Omental fat pad (tissue), 4 donors: Measurements from ENCODE around the gene YARS1. TPM values are rescaled to one million over a fixed set of nuclear protein-coding genes. Genes with fewer than 3 reads are reported as not detected.

Experiments used
- ATAC-seq: fragments of 150-250 bp; one replicate; pipeline ENCODE4 v1.9.1; 2016; ENCODE audit warnings: mild to moderate bottlenecking, moderate library complexity; ENCODE audit not compliant: low FRiP score
- DNase-seq: peaks from one replicate; pipeline ENCODE4 v3.0.0-alpha.2; 2019; ENCODE audit warnings: low spot score
- CTCF ChIP-seq, 3 donors: fragments of 450-650 bp; IDR thresholded peaks; one replicate each; pipeline ENCODE4 v1.5.1; 2016 to 2017; ENCODE audit warnings: antibody characterized with exemption in 3 of 3, mild to moderate bottlenecking in 3 of 3, moderate library complexity in 2 of 3
- total RNA-seq, 4 donors: library from RNA; depleted of rRNA; stranded (reverse); fragments of >200 nt; gene quantifications; one replicate each; pipeline ENCODE4 v1.1.0, GENCODE V29; 2016

YARS1 gene
- total RNA-seq, 4 donors from 2014 or later: 59.1 to 124 (median 62.6) TPM

- DNase-seq (peak; percentile 67), ATAC-seq (peak; percentile 79)
- no peak for TF ChIP-seq CTCF (IDR thresholded peaks at IDR 0.05)
These were observed 57.0 kb downstream of the YARS1 start for GRCh38 chr1:32759997-32760623.

DNA sequence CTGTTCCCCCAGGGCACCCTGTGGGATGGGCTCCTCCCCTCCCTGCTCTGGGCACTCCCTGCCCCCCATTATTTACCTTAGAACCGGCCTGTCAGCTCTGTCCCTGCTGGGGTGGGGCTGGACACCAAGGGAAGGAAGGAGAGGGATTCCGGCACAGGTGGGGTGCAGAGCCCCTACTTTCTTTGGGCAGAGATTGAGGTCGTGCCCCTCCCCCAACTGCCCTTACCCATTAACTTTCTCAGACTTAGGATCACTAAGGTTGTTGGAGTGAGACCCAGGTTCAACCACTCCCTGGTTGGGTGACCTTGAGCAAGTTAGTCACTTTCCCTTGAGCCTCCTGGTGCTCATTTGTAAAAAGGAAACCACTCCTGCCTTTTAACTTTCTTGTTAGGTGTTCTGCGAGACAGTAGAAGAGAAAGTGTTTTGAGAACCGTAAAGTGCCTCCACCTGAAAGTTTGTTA is 57.6 kb downstream of the YARS1 start:
- TF ChIP-seq CTCF (IDR thresholded peaks at IDR 0.05): no peak
- no peak for ATAC-seq

GRCh38 chr1:32758795-32759430 is 58.2 kb downstream of the YARS1 start:
- ATAC-seq (no peak), DNase-seq (no peak)
- no peak for TF ChIP-seq CTCF (IDR thresholded peaks at IDR 0.05)

More for the DNA sequence above, 57.6 kb downstream of the YARS1 start:
- DNase-seq: no peak

- ATAC-seq (no peak), DNase-seq (no peak)
- no peak for TF ChIP-seq CTCF (IDR thresholded peaks at IDR 0.05)
These were observed 58.9 kb downstream of the YARS1 start for GRCh38 chr1:32758177-32758794.

- ATAC-seq (no peak), DNase-seq (no peak)
- TF ChIP-seq CTCF (IDR thresholded peaks at IDR 0.05): no peak
These were observed 59.8 kb downstream of the YARS1 start for GRCh38 chr1:32757213-32757895.

DNA sequence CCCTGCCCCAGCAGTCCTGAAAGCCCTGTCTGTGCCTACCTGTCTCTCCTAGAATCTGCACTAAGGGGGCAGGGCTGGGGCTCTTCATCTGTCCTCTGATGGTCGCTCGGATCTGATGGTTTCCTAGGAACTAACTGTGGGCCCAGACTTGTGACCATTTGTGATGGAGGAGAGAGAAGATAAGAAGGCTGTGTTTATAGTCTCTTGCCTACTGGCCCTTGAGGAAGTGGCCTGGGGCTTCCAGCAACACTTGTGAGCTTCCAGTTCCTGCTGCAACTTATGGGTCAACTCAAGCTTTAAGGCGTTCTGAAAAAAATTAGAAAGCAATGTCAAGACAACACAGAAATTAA is 61.4 kb downstream of the YARS1 start:
- no peak for ATAC-seq
- no peak for DNase-seq
- no peak for TF ChIP-seq CTCF (IDR thresholded peaks at IDR 0.05)
